Urinary bladder (tissue), 4 donors: ENCODE results near the gene GPR18. TPM values are rescaled to one million over a fixed set of nuclear protein-coding genes. Genes with fewer than 3 reads are reported as not detected.

ENCODE experiments used
- DNase-seq: peaks from one replicate; pipeline ENCODE4 v3.0.0-alpha.2; 2015; ENCODE audit errors: extremely low spot score
- H3K27ac ChIP-seq: one replicate; pipeline ENCODE4 v1.5.1; 2013; ENCODE audit warnings: low read depth, mild to moderate bottlenecking, moderate library complexity
- H3K36me3 ChIP-seq: one replicate; pipeline ENCODE4 v1.6.1; 2013; ENCODE audit warnings: mild to moderate bottlenecking, moderate library complexity; ENCODE audit not compliant: insufficient read depth
- H3K4me1 ChIP-seq: one replicate; pipeline ENCODE4 v1.6.1; 2013; ENCODE audit warnings: mild to moderate bottlenecking, moderate library complexity; ENCODE audit not compliant: insufficient read depth
- H3K4me3 ChIP-seq: one replicate; pipeline ENCODE4 v1.5.1; 2013; ENCODE audit warnings: low read depth, low read length
- WGBS: extraction: QIAGEN DNeasy Blood & Tissue Kit; methylation state at CpG from one replicate; pipeline ENCODE4 v1.1.7; 2013; 5-methylcytosine and 5-hydroxymethylcytosine counted together
- polyA plus RNA-seq: library from polyadenylated mRNA; stranded (reverse); fragments of 200-250 nt; gene quantifications from one replicate; pipeline ENCODE4 v1.2.3, GENCODE V29; 2013
- total RNA-seq: library from RNA; depleted of rRNA; stranded (reverse); fragments of >200 nt; gene quantifications from one replicate; pipeline ENCODE4 v1.2.3, GENCODE V29; 2014
- donor health status: healthy with polysubstance abuse.
- donor health status: healthy.

The GPR18 gene
- total RNA-seq (0.63 TPM), polyA plus RNA-seq (not detected)

- DNase-seq = no peak
- Histone ChIP-seq H3K27ac (no peak within 1 kb of the TSS), H3K4me1 (no peaks in the 10 kb centered on the region), H3K36me3 (peaks cover 1% of the 10 kb centered on the region), H3K4me3 (no peak within 1 kb of the TSS)
- WGBS = 74% methylated on average over 4 of the region's 4 CpGs
Measured at GRCh38 chr13:99258210-99258860, at the start of gene GPR18. TSS of gene GPR18 (minus strand) at chr13:99258379. CDS start at chr13:99255872, 2,507 bp downstream.

GRCh38 chr13:99307648-99308339 lies 49.6 kb upstream of the GPR18 start:
- no peak overlapping the region for H3K4me3 ChIP-seq
- no peak for DNase-seq
- no peak overlapping the region for H3K27ac ChIP-seq
- WGBS = 36% methylated on average over 6 of the region's 6 CpGs
- H3K36me3 ChIP-seq = no peaks in the 10 kb centered on the region
- no peaks in the 10 kb centered on the region for H3K4me1 ChIP-seq

- Histone ChIP-seq H3K4me3 (no peak within 1 kb of the TSS), H3K36me3 (no peaks in the 10 kb centered on the region), H3K27ac (peak within 1 kb of the TSS; percentile 64), H3K4me1 (no peaks in the 10 kb centered on the region)
- no peak for DNase-seq
- WGBS = 15% methylated on average over 4 of the region's 4 CpGs
Measured at GRCh38 chr13:99307247-99307646, 49.1 kb upstream of the GPR18 start, which contains the start of gene GPR183. TSS of gene GPR183 (minus strand) at chr13:99307399. CDS start at chr13:99296145, 11,254 bp downstream.

- DNase-seq = no peak
- Histone ChIP-seq H3K36me3 (no peaks in the 10 kb centered on the region), H3K4me1 (no peaks in the 10 kb centered on the region), H3K27ac (no peak overlapping the region), H3K4me3 (no peak overlapping the region)
- WGBS = 88% methylated on average over 8 of the region's 8 CpGs
Measured at GRCh38 chr13:99305566-99305965, 47.4 kb upstream of the GPR18 start.

GRCh38 chr13:99305158-99305557 lies 47.0 kb upstream of the GPR18 start:
- H3K27ac ChIP-seq = no peak overlapping the region

GRCh38 chr13:99304541-99304940 lies 46.4 kb upstream of the GPR18 start:
- no peak overlapping the region for H3K27ac ChIP-seq
- no peaks in the 10 kb centered on the region for H3K36me3 ChIP-seq
- H3K4me1 ChIP-seq = no peaks in the 10 kb centered on the region
- DNase-seq = no peak
- WGBS = 73% methylated on average over 4 of the region's 4 CpGs
- H3K4me3 ChIP-seq = no peak overlapping the region

More at GRCh38 chr13:99305158-99305557, 47.0 kb upstream of the GPR18 start:
- no peak for DNase-seq
- Histone ChIP-seq H3K4me1 (no peaks in the 10 kb centered on the region), H3K36me3 (no peaks in the 10 kb centered on the region), H3K4me3 (no peak overlapping the region)
- 65% methylated on average over 5 of the region's 5 CpGs for WGBS

- Histone ChIP-seq H3K36me3 (no peaks in the 10 kb centered on the region), H3K4me1 (no peaks in the 10 kb centered on the region), H3K4me3 (no peak overlapping the region), H3K27ac (no peak overlapping the region)
- DNase-seq = no peak
- 81% methylated on average over 14 of the region's 14 CpGs for WGBS
Measured at GRCh38 chr13:99303863-99304521, 45.8 kb upstream of the GPR18 start.

GRCh38 chr13:99302637-99303505 lies 44.7 kb upstream of the GPR18 start:
- no peaks in the 10 kb centered on the region for H3K4me1 ChIP-seq
- no peaks in the 10 kb centered on the region for H3K36me3 ChIP-seq
- H3K4me3 ChIP-seq = no peak overlapping the region
- no peak for DNase-seq
- 94% methylated on average over 8 of the region's 8 CpGs for WGBS
- no peak overlapping the region for H3K27ac ChIP-seq

GRCh38 chr13:99301913-99302636 lies 43.9 kb upstream of the GPR18 start:
- no peak for DNase-seq
- no peak overlapping the region for H3K4me3 ChIP-seq
- no peaks in the 10 kb centered on the region for H3K4me1 ChIP-seq
- 94% methylated on average over 1 of the region's 1 CpG for WGBS
- no peaks in the 10 kb centered on the region for H3K36me3 ChIP-seq
- H3K27ac ChIP-seq = no peak overlapping the region

GRCh38 chr13:99301056-99301838 lies 43.1 kb upstream of the GPR18 start:
- no peaks in the 10 kb centered on the region for H3K36me3 ChIP-seq
- WGBS = 87% methylated on average over 7 of the region's 7 CpGs
- H3K27ac ChIP-seq = peak overlapping the region; percentile 48
- H3K4me1 ChIP-seq = no peaks in the 10 kb centered on the region
- no peak overlapping the region for H3K4me3 ChIP-seq
- no peak for DNase-seq

GRCh38 chr13:99299920-99300341 lies 41.8 kb upstream of the GPR18 start:
- no peaks in the 10 kb centered on the region for H3K36me3 ChIP-seq
- no peak overlapping the region for H3K4me3 ChIP-seq
- H3K27ac ChIP-seq = no peak overlapping the region
- no peak for DNase-seq
- 93% methylated on average over 4 of the region's 4 CpGs for WGBS
- H3K4me1 ChIP-seq = no peaks in the 10 kb centered on the region

- H3K36me3 ChIP-seq = no peaks in the 10 kb centered on the region
- 71% methylated on average over 4 of the region's 4 CpGs for WGBS
- DNase-seq = no peak
- no peaks in the 10 kb centered on the region for H3K4me1 ChIP-seq
- no peak overlapping the region for H3K4me3 ChIP-seq
- no peak overlapping the region for H3K27ac ChIP-seq
Measured at GRCh38 chr13:99299256-99299919, 41.2 kb upstream of the GPR18 start.
